Mononuclear cell (primary cell): ENCODE data around the gene DGCR6. TPM values are rescaled to one million over a fixed set of nuclear protein-coding genes. Genes with fewer than 3 reads are reported as not detected.
"Not testable (repeated sequence)": the region's sequence is repeated elsewhere in the genome, so short reads cannot be mapped to it uniquely, and the experiment has no call there.

Source experiments
- H3K27me3 ChIP-seq: 2 replicates; pipeline ENCODE4 v1.6.0; 2011; ENCODE audit warnings: low read length, control low read depth; ENCODE audit not compliant: insufficient read depth
- H3K4me1 ChIP-seq: 2 replicates; pipeline ENCODE4 v1.5.1; 2011; ENCODE audit warnings: mild to moderate bottlenecking, low read length, control low read depth; ENCODE audit not compliant: insufficient read depth
- H3K4me3 ChIP-seq: 2 replicates; pipeline ENCODE4 v1.5.1; 2011; ENCODE audit warnings: mild to moderate bottlenecking, low read length, moderate library complexity
- H3K9me3 ChIP-seq: 2 replicates; pipeline ENCODE4 v1.5.1; 2011; ENCODE audit warnings: low read depth, mild to moderate bottlenecking, control low read depth, low read length
- total RNA-seq: library from RNA; depleted of rRNA; stranded (reverse); fragments of >200 nt; gene quantifications from one replicate; pipeline ENCODE4 v1.2.3, GENCODE V29; 2012

Gene DGCR6
- total RNA-seq, 1 donor, result 6.4 TPM

- not testable (repeated sequence) for H3K9me3 ChIP-seq, H3K27me3 ChIP-seq
These were observed 11.7 kb downstream of the DGCR6 start for GRCh38 chr22:18917818-18918217.

DNA sequence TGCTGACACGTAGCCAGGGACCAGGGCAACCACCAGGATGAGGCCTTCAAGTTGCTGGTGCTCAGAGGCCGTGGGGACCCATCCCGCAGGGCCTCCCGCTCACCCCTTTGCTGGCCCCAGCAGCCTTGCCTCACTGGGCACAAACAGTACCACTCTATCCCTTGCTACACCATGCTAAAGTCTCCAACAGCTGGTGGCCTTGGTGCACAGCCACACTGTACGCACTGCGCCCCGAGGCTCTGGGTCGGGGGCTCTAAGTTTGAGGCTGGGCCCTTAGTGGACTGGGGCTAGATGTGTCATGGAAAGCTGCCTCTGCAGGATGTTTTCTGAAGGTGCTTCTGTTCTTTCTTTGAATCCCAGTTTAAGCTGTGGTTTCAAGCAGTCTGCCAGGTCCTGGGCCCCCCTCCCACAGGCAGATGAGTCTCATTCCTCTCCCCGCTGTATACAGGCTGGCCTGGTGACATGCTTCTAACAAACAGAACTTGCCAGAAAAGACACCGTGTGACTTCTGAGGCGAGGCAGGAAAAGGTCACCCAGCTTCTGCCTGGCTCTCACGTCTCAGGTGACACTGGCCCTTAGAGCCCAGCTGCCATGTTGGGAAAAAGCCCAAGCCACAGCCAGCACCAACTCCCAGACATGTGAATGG, 14.3 kb downstream of the DGCR6 start:
- H3K4me1 ChIP-seq, H3K27me3 ChIP-seq, H3K9me3 ChIP-seq, H3K4me3 ChIP-seq: not testable (repeated sequence)

More at GRCh38 chr22:18917818-18918217, 11.7 kb downstream of the DGCR6 start:
- H3K4me1 ChIP-seq, H3K4me3 ChIP-seq: not testable (repeated sequence)

DNA sequence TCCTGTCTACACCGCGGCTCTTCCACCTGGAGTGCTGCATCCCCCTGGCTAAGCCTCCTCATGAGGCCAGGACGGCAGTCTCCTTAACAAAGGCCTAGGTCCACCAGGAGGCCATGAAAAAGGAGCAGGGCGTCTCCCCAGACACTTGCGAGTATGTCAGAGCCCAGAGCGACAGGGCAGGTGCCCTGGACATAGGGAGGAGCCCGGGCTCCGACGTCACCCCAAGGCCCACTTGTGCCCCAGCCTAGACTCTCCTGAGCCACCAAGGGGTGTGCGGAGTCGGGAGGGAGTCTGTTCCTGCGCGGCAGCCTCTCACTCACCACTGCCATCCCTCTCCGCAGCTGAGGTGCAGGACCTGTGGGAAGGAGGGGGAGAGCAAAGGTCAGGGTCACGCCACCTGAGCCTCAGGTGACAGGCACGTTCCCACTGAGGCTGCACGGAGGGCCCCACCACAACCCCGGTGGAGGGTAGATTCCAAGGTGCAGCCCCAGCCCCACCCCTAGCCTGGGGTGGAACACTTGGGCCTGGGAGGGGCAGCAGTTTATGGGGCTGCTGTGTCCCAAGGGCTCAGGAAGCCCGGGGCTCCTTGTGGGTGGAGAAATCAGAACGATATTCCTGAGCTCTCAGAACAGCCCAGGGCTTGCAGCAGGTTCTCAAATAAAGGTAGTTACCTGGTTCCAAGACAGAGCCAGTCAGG, 19.4 kb downstream of the DGCR6 start:
- no peaks in the 10 kb centered on the region for H3K4me1 ChIP-seq
- H3K27me3 ChIP-seq, result no peaks in the 10 kb centered on the region
- no peak overlapping the region for H3K4me3 ChIP-seq
- H3K9me3 ChIP-seq, result no peaks in the 10 kb centered on the region

DNA sequence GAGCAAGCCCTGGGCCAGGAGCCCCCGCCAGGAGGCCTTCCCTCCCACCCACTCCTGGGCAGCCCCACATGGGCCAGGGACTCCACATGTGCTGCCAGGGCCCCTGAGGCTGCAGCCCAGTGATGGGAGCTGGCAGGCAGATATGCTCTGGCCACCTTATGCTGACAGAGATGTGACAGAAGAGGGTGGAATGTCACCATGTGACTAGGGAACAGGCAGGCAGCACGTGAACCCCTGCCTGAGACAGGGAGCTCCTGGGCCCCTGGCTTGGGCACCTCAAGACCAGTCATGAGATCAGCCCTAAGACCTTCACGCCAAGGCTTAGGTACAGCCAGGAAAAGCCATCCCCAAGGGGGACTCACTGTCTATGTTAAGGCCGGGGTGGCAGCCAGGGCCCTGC, 20.9 kb downstream of the DGCR6 start:
- Histone ChIP-seq H3K4me1 (no peaks in the 10 kb centered on the region), H3K27me3 (no peaks in the 10 kb centered on the region), H3K9me3 (no peaks in the 10 kb centered on the region), H3K4me3 (no peak overlapping the region)

- no peaks in the 10 kb centered on the region for H3K27me3 ChIP-seq
- no peaks in the 10 kb centered on the region for H3K9me3 ChIP-seq
- H3K4me1 ChIP-seq, result no peaks in the 10 kb centered on the region
These were observed 21.5 kb downstream of the DGCR6 start for GRCh38 chr22:18927573-18927972.

DNA sequence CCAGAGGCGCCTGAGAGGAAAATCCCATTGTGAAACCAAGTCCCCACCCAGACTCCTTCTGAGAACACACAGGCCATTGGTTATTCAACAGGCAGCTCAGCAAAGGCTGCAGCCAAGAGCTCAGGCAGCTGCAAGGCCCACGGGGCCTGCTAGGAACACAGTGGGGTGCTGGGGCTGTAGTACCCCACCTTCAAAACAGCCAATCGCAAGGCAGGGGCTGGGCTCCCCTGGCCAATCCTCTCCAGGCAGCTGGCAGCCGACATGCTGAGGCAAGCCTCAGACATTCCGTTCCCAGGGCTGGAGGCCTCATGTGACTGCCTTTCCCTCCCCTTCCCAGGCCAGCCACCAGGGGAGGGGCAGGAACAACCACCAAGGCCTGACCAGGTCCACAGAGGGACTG, 23.3 kb downstream of the DGCR6 start:
- H3K9me3 ChIP-seq, result no peaks in the 10 kb centered on the region
- H3K27me3 ChIP-seq, result no peaks in the 10 kb centered on the region
- H3K4me3 ChIP-seq, result no peak overlapping the region
- H3K4me1 ChIP-seq, result no peaks in the 10 kb centered on the region

More at GRCh38 chr22:18927573-18927972, 21.5 kb downstream of the DGCR6 start:
- no peak overlapping the region for H3K4me3 ChIP-seq

GRCh38 chr22:18931905-18932652, 26.0 kb downstream of the DGCR6 start:
- Histone ChIP-seq H3K27me3 (no peaks in the 10 kb centered on the region), H3K4me1 (no peaks in the 10 kb centered on the region)

GRCh38 chr22:18933914-18934313, 27.8 kb downstream of the DGCR6 start:
- H3K4me1 ChIP-seq, result no peaks in the 10 kb centered on the region
- no peaks in the 10 kb centered on the region for H3K27me3 ChIP-seq
- no peak overlapping the region for H3K4me3 ChIP-seq
- no peaks in the 10 kb centered on the region for H3K9me3 ChIP-seq

More at GRCh38 chr22:18931905-18932652, 26.0 kb downstream of the DGCR6 start:
- Histone ChIP-seq H3K9me3 (no peaks in the 10 kb centered on the region), H3K4me3 (no peak overlapping the region)

DNA sequence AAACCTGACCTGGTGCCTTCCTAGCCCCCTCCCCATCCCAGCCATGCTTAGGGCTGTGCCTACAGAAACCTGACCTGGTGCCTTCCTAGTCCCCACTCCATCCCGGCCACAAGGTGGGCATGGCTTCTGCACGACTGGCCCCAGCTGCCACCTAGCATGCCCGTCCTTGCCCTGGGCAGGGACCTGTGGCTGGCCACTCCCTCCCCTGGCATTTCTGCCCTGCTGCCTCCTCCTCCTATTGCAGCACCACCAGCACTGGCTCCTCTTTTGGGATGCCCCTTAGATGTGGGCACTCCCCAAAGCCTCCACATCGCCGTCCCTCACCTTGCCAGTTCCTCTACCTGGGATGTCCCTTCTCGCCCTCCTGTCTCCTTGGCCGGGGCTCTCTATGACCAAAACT, 28.6 kb downstream of the DGCR6 start:
- not testable (repeated sequence) for H3K4me1 ChIP-seq, H3K9me3 ChIP-seq, H3K4me3 ChIP-seq, H3K27me3 ChIP-seq

- no peaks in the 10 kb centered on the region for H3K9me3 ChIP-seq
- no peak within 1 kb of the TSS for H3K4me3 ChIP-seq
- H3K27me3 ChIP-seq, result no peaks in the 10 kb centered on the region
- no peaks in the 10 kb centered on the region for H3K4me1 ChIP-seq
These were observed 29.9 kb downstream of the DGCR6 start, which contains the start of gene PRODH for GRCh38 chr22:18935889-18936529. Gene PRODH (minus strand): TSS chr22:18936293. CDS start chr22:18936287, 6 bp downstream.

- H3K9me3 ChIP-seq, H3K27me3 ChIP-seq, H3K4me1 ChIP-seq, H3K4me3 ChIP-seq: not testable (repeated sequence)
These were observed 32.6 kb downstream of the DGCR6 start for GRCh38 chr22:18938691-18939090.

- not testable (repeated sequence) for H3K9me3 ChIP-seq, H3K4me3 ChIP-seq, H3K27me3 ChIP-seq, H3K4me1 ChIP-seq
These were observed 41.0 kb downstream of the DGCR6 start for GRCh38 chr22:18947105-18947504.

DNA sequence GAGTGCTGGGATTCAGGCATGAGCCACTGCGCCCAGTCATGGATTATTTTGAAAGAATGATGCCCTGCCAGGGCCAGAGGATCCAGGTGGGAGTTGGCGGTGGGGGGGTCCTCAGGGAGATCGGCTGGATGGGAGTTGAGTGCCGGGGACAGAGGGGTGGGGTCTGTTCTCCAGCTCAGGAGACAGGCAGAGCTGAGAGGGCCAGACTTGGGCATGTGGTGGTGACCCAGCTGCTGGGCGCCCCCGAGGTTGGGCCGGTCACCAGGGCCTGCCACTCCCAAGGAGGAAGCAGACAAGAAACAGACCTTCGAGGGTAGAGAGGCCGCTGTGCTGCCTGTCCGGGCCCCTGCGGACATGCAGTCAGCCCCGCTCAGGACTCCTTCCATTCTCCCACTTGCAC, 41.8 kb downstream of the DGCR6 start:
- no peaks in the 10 kb centered on the region for H3K9me3 ChIP-seq
- no peaks in the 10 kb centered on the region for H3K4me1 ChIP-seq
- H3K4me3 ChIP-seq, result no peak overlapping the region
- no peaks in the 10 kb centered on the region for H3K27me3 ChIP-seq

GRCh38 chr22:18950141-18950540, 44.0 kb downstream of the DGCR6 start:
- Histone ChIP-seq H3K4me3 (no peak overlapping the region), H3K27me3 (no peaks in the 10 kb centered on the region), H3K9me3 (no peaks in the 10 kb centered on the region), H3K4me1 (no peaks in the 10 kb centered on the region)

DNA sequence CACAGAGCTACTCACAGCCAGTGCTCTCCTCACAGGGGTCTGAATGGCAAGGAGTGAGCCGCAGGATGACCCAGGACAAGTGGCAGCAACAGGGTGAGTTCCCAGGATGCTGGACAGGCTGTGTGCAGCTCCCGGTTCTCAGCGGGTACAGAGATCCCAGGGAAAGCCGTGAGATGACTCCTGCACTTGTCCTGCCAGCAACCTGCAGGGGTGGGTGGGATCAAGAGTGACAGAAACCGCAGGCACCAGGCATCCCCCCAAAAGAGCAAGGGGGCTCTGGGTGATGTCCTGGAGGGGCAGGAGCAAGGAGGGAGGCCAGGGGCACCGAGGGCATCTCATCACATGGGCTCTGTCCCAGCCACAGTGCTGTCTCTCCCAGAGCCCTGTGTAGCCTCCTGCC, 45.9 kb downstream of the DGCR6 start:
- no peaks in the 10 kb centered on the region for H3K27me3 ChIP-seq

More for the DNA sequence above, 45.9 kb downstream of the DGCR6 start:
- Histone ChIP-seq H3K4me3 (no peak overlapping the region), H3K9me3 (no peaks in the 10 kb centered on the region), H3K4me1 (no peaks in the 10 kb centered on the region)
